ENCODE results near the gene RPUSD2.

The RPUSD2 gene

DNA sequence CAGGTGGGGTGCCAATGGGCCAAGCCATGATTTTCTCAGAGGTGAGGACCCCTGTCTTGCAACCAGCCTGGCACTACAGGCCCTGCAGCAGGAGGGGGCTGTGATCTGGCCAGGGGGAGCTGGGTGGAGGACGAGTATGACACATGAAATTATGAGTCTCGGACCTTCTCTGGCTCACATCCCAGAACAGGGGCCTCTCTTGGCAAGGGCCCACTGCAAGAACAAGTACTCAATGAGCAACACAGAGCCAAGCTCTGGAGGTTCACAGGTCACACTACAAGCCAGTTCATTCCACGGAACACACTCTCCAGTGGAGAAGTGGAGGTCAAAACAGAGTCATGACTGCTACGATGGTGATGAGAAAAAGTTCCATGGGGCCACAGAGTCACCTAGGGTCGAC is 32.6 kb upstream of the RPUSD2 start:
- no peak overlapping the region for H3K4me3 ChIP-seq (ENCODE audit: low read depth, low read length)
- TF ChIP-seq, protein P1, sequence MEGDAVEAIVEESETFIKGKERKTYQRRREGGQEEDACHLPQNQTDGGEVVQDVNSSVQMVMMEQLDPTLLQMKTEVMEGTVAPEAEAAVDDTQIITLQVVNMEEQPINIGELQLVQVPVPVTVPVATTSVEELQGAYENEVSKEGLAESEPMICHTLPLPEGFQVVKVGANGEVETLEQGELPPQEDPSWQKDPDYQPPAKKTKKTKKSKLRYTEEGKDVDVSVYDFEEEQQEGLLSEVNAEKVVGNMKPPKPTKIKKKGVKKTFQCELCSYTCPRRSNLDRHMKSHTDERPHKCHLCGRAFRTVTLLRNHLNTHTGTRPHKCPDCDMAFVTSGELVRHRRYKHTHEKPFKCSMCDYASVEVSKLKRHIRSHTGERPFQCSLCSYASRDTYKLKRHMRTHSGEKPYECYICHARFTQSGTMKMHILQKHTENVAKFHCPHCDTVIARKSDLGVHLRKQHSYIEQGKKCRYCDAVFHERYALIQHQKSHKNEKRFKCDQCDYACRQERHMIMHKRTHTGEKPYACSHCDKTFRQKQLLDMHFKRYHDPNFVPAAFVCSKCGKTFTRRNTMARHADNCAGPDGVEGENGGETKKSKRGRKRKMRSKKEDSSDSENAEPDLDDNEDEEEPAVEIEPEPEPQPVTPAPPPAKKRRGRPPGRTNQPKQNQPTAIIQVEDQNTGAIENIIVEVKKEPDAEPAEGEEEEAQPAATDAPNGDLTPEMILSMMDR (IDR thresholded peaks at IDR 0.05; ENCODE audit: borderline replicate concordance, insufficient read depth, low read depth, low read length), result no peak

DNA sequence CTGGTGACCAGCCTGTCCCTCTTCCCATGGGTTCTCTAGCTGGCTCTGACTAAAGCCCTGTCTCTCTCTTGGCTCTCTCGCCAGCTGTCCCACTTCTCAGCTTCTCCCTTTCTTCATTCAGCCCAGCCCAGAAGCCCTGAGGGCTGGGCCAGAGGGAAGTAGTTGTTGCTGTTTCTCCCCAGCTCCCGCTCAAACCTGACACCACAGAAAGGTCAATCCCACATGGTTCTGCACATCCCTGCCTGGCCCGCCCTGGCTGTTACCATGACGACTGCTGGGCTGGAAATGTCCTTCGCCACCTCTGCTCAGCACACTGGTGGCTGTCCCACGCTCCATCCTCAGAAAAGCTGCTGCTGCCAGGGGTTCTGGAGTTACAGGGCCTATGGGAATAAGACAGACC is 30.1 kb upstream of the RPUSD2 start:
- TF ChIP-seq, protein P1 (IDR thresholded peaks at IDR 0.05; ENCODE audit: borderline replicate concordance, insufficient read depth, low read depth, low read length), result no peak
- H3K4me3 ChIP-seq (ENCODE audit: low read depth, low read length), result no peak overlapping the region

DNA sequence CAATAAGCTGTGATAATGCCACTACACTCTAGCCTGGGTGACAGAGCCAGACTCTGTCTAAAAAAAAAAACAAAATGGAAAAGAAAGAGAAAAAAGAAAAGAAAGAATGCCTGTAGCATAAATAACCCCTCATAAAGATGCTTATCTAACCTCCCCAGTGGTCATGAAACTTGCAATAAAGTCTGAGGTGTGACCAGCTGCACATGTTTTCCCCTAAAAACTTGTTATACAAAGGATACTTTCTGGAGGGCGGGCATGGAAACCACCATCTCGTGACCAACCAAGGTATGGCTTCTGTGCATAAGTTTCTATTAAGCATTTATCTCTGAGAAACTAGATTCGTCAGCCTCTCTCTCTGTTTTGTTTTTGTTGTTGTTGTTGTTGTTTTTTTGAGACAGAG is 26.0 kb upstream of the RPUSD2 start:
- TF ChIP-seq, protein P1 (IDR thresholded peaks at IDR 0.05; ENCODE audit: borderline replicate concordance, insufficient read depth, low read depth, low read length), result no peak

DNA sequence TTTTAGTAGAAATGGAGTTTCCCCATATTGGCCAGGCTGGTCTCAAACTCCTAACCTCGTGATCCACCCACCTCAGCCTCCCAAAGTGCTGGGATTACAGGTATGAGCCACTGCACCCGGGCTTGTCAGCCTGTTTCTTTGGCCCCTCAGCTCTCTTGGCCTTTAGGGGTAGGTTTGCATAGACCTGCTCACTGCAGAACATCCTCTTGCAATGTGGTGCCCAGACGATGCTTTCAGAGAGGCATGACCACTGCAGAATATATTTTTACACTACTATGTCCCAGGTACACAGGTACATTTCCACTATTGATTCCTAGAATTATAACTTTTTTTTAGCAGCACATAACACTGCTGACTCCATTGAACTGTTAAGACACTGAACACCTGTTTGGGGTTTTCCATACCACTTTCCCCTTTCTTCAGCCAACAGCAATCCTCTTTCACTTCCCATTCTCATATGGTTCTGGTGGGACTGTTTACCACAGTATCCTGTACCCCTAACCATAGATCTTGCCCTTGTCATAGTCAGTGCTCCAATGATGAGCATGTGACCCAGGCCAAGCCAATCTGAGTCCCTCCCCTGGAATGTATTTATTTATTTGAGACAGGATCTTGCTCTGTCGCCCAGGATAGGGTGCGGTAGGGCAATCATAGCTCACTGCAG is 25.3 kb upstream of the RPUSD2 start:
- H3K4me3 ChIP-seq (ENCODE audit: low read depth, low read length), result peak overlapping the region; percentile 2

More for the DNA sequence above, 26.0 kb upstream of the RPUSD2 start:
- no peak overlapping the region for H3K4me3 ChIP-seq (ENCODE audit: low read depth, low read length)

DNA sequence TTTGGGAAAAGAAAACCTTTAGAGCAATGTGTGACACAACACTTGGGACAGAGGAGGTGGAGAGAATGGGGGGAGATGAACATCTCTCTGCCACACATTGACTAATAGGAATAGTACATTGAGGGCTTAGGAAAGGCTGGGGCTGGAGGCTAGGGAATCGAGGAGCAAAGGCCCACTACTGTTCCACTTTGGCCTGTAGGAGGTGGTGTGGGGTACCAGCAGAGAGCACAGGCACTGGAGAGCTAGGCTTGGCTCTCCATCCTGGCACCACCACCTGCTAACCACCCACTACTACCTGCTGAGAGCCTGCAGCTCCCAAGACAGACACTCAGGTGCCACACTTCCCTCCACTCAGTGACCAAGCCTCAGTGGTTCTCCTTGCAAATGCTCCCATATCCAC is 23.6 kb upstream of the RPUSD2 start:
- H3K4me3 ChIP-seq (ENCODE audit: low read depth, low read length), result no peak overlapping the region
- TF ChIP-seq, protein P1 (IDR thresholded peaks at IDR 0.05; ENCODE audit: borderline replicate concordance, insufficient read depth, low read depth, low read length), result peak; percentile 40

More for the DNA sequence above, 25.3 kb upstream of the RPUSD2 start:
- TF ChIP-seq, protein P1 (IDR thresholded peaks at IDR 0.05; ENCODE audit: borderline replicate concordance, insufficient read depth, low read depth, low read length), result no peak

DNA sequence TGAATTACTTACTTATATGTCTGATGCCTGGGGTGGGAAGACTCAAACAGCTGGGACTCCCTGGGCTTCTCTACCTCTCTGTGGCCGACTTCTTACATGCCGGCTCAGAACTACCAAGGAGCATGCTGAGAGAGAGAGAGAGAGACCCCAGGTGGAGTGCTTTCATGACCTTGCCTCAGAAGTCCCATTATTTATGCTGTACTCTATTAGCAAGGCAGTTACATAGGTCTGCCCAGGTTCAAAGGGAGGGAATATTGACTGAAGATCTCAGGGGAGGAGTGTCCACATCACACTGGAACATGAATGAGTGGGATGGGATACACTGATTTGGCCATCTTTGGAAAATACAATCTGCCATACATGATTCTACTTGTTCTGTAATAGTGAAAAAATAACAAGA is 20.5 kb upstream of the RPUSD2 start:
- TF ChIP-seq, protein P1 (IDR thresholded peaks at IDR 0.05; ENCODE audit: borderline replicate concordance, insufficient read depth, low read depth, low read length), result no peak
- no peak overlapping the region for H3K4me3 ChIP-seq (ENCODE audit: low read depth, low read length)

DNA sequence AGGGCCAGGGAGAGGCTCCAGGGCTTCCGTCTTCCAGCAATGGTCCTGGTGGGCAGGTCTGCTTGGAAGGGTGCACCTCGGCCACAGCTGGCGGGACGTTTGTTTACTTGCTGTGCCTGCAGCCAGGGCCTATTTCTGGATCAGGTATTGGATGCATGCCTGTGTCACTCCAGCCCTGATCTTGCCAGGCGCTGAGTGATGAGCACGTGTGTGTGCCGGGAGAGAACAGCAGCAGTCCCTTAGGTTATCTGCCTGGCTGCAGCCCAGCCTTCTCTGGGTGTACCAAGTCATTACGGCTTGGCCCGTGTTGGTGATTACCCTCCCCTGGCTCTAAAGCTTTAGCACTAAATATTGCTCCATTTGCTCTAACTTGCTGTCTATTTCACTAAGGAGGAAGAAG is 19.2 kb upstream of the RPUSD2 start:
- TF ChIP-seq, protein P1 (IDR thresholded peaks at IDR 0.05; ENCODE audit: borderline replicate concordance, insufficient read depth, low read depth, low read length), result no peak
- no peak overlapping the region for H3K4me3 ChIP-seq (ENCODE audit: low read depth, low read length)

All from GM12875 (cell line).